H1 (cell line): ENCODE results near the gene GOLGA2. TPM values are rescaled to one million over a fixed set of nuclear protein-coding genes. Genes with fewer than 3 reads are reported as not detected.

Experiments
- ATF2 ChIP-seq: IDR thresholded peaks from 2 replicates; pipeline ENCODE4 v1.6.1; 2012; ENCODE audit warnings: low read length, inconsistent platforms
- ATF3 ChIP-seq: IDR thresholded peaks from 2 replicates; pipeline ENCODE4 v1.6.1; 2011; ENCODE audit warnings: low read depth, mild to moderate bottlenecking, low read length; ENCODE audit not compliant: insufficient read depth
- CHD1 ChIP-seq: IDR thresholded peaks from 2 replicates; pipeline ENCODE4 v1.6.1; 2012; ENCODE audit warnings: low read depth, low read length, improper control_type of control experiment
- CREB1 ChIP-seq: IDR thresholded peaks from 2 replicates; pipeline ENCODE4 v1.6.1; 2012; ENCODE audit warnings: inconsistent platforms
- E2F6 ChIP-seq: IDR thresholded peaks from 2 replicates; pipeline ENCODE4 v1.6.1; 2012; ENCODE audit warnings: inconsistent platforms
- EP300 ChIP-seq, 2 experiments: IDR thresholded peaks; 1 replicate in 1 of 2; 2 replicates in 1 of 2; pipeline ENCODE4 v1.6.1; 2011 to 2012; ENCODE audit warnings: low read depth in 2 of 2, low read length in 2 of 2, mild to moderate bottlenecking in 2 of 2, borderline replicate concordance in 1 of 2, inconsistent platforms in 1 of 2, moderate library complexity in 1 of 2
- HDAC2 ChIP-seq, 2 experiments: fragments of 300-600 bp in 1 of 2; sonication (generic) in 1 of 2; IDR thresholded peaks; 2 replicates each; pipeline ENCODE4 v1.6.1; 2011 to 2012; ENCODE audit warnings: low read depth in 2 of 2, low read length in 2 of 2, mild to moderate bottlenecking in 2 of 2, moderate library complexity in 2 of 2, borderline replicate concordance in 1 of 2, inconsistent platforms in 1 of 2
- JUND ChIP-seq: IDR thresholded peaks from 2 replicates; pipeline ENCODE4 v1.6.1; 2011; ENCODE audit warnings: mild to moderate bottlenecking, improper control_type of control experiment, low read length
- KDM4A ChIP-seq: IDR thresholded peaks from one replicate; pipeline ENCODE4 v1.7.1; 2012; ENCODE audit warnings: low read depth, mild to moderate bottlenecking, moderate library complexity, low read length, inconsistent platforms; ENCODE audit not compliant: severe bottlenecking
- KDM5A ChIP-seq: fragments of 200-600 bp; IDR thresholded peaks from 2 replicates; pipeline ENCODE4 v1.7.1; 2012; ENCODE audit warnings: mild to moderate bottlenecking, low read length, inconsistent platforms, mixed read lengths
- NRF1 ChIP-seq: IDR thresholded peaks from 2 replicates; pipeline ENCODE4 v1.6.1; 2011; ENCODE audit warnings: mild to moderate bottlenecking, low read depth, low read length, improper control_type of control experiment
- PHF8 ChIP-seq: fragments of 200-600 bp; sonication (generic); conservative IDR thresholded peaks from 2 replicates; pipeline ENCODE4 v1.7.1; 2012; ENCODE audit warnings: low read depth, mild to moderate bottlenecking, inconsistent platforms, low read length, moderate library complexity
- POLR2A ChIP-seq, 2 experiments: IDR thresholded peaks; 1 replicate in 1 of 2; 2 replicates in 1 of 2; pipeline ENCODE4 v1.6.1; 2011; ENCODE audit warnings: low read depth in 2 of 2, low read length in 2 of 2, mild to moderate bottlenecking in 2 of 2; ENCODE audit errors: control extremely low read depth in 1 of 2
- RBBP5 ChIP-seq: IDR thresholded peaks from 2 replicates; pipeline ENCODE4 v1.7.1; 2012; ENCODE audit warnings: low read depth, mild to moderate bottlenecking, inconsistent platforms, low read length, moderate library complexity, borderline replicate concordance
- SIRT6 ChIP-seq: IDR thresholded peaks from one replicate; pipeline ENCODE4 v1.7.1; 2012; ENCODE audit warnings: low read length, inconsistent platforms
- SP1 ChIP-seq: IDR thresholded peaks from 2 replicates; pipeline ENCODE4 v1.6.1; 2011; ENCODE audit warnings: low read depth, low read length
- SP4 ChIP-seq: IDR thresholded peaks from 2 replicates; pipeline ENCODE4 v1.6.1; 2012; ENCODE audit warnings: low read length, inconsistent platforms
- TAF7 ChIP-seq: optimal IDR thresholded peaks from 2 replicates; pipeline ENCODE3; 2011; ENCODE audit warnings: low read depth, mild to moderate bottlenecking, inconsistent platforms, low read length, moderate library complexity, borderline replicate concordance
- TEAD4 ChIP-seq: IDR thresholded peaks from 2 replicates; pipeline ENCODE4 v1.6.1; 2012; ENCODE audit warnings: low read depth, low read length, inconsistent platforms, mixed read lengths
- YY1 ChIP-seq: IDR thresholded peaks from 2 replicates; pipeline ENCODE4 v1.6.1; 2011; ENCODE audit warnings: low read depth, mild to moderate bottlenecking, low read length
- polyA plus RNA-seq, 7 experiments: library from polyadenylated mRNA; depleted of rRNA in 3 of 7; stranded (reverse) in 5 of 7; unstranded in 2 of 7; fragments of >200 nt in 5 of 7; fragments of 200-250 nt in 2 of 7; gene quantifications; 1 replicate in 5 of 7; 2 replicates in 1 of 7; 4 replicates in 1 of 7; pipeline versions ENCODE4 v1.2.1 to v1.2.3, GENCODE V29; 2011 to 2013; ENCODE audit warnings: missing spikeins in 2 of 7, mixed read lengths in 2 of 7
- total RNA-seq: library from RNA; stranded (reverse); fragmentation: NEBNext Ultra II Directional; extraction: Animal tissue kit (Norgen Biotek cat#: 25700); gene quantifications from 2 replicates; pipeline ENCODE4 v1.2.1, GENCODE V29; 2021

Gene GOLGA2
- total and polyA plus RNA-seq, 2 of the 8 experiments (the other 6 are each of a cell fraction or from before 2014, with no cell fraction given) = 13.1 to 43.6 TPM

GRCh38 chr9:128249908-128250838 is 25.6 kb downstream of the GOLGA2 start (continued):
- TF ChIP-seq JUND = no peak
- no peak for TF ChIP-seq TEAD4
- peak in 1 of 2 experiments; percentile 29; a peak in 1 of 3 replicates for TF ChIP-seq EP300 (IDR thresholded peaks at IDR 0.05; ENCODE audit: borderline replicate concordance in 1 of 2, low read depth in 2 of 2, low read length in 2 of 2)
- no peak for TF ChIP-seq KDM4A
- peak; percentile 47 for TF ChIP-seq TAF7
- no peak for TF ChIP-seq CHD1
- 0 out of 2 replicates have a peak, but pooled peaks have one; percentile 24 for TF ChIP-seq RBBP5
- no peak for TF ChIP-seq ATF2
- TF ChIP-seq NRF1 = peak; percentile 15; the same call in 1 of the 2 replicates
- TF ChIP-seq YY1 = no peak
- peak; percentile 88; the same call in 1 of the 2 replicates for TF ChIP-seq SP4
- TF ChIP-seq HDAC2 (IDR thresholded peaks at IDR 0.05; ENCODE audit: borderline replicate concordance in 1 of 2, low read depth in 2 of 2, low read length in 2 of 2) = no peak
- TF ChIP-seq SP1 = 0 out of 2 replicates have a peak, but pooled peaks have one; percentile 39
- TF ChIP-seq PHF8 = peak; percentile 11; the same call in 1 of the 2 replicates
- TF ChIP-seq POLR2A (IDR thresholded peaks at IDR 0.05; ENCODE audit: control extremely low read depth in 1 of 2, low read depth in 2 of 2, low read length in 2 of 2) = peak in 1 of 2 experiments; percentile 60; a peak in 2 of 3 replicates
- no peak for TF ChIP-seq E2F6
- no peak for TF ChIP-seq KDM5A
- no peak for TF ChIP-seq ATF3
- TF ChIP-seq SIRT6 = no peak
- peak; percentile 68; the same call in 1 of the 2 replicates for TF ChIP-seq CREB1
